Measurements from ENCODE around the gene USH1C. TPM values are rescaled to one million over a fixed set of nuclear protein-coding genes. Genes with fewer than 3 reads are reported as not detected.

USH1C gene
- total RNA-seq, 1 donor from 2014 or later = not detected

- TF ChIP-seq, protein P1, sequence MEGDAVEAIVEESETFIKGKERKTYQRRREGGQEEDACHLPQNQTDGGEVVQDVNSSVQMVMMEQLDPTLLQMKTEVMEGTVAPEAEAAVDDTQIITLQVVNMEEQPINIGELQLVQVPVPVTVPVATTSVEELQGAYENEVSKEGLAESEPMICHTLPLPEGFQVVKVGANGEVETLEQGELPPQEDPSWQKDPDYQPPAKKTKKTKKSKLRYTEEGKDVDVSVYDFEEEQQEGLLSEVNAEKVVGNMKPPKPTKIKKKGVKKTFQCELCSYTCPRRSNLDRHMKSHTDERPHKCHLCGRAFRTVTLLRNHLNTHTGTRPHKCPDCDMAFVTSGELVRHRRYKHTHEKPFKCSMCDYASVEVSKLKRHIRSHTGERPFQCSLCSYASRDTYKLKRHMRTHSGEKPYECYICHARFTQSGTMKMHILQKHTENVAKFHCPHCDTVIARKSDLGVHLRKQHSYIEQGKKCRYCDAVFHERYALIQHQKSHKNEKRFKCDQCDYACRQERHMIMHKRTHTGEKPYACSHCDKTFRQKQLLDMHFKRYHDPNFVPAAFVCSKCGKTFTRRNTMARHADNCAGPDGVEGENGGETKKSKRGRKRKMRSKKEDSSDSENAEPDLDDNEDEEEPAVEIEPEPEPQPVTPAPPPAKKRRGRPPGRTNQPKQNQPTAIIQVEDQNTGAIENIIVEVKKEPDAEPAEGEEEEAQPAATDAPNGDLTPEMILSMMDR (IDR thresholded peaks at IDR 0.05) = no peak
- no peaks in the 10 kb centered on the region for H3K27me3 ChIP-seq
- H3K9me3 ChIP-seq = no peaks in the 10 kb centered on the region
- intact Hi-C loops (cut with DNase I) = no loop called here
- no peaks in the 10 kb centered on the region for H3K36me3 ChIP-seq
- H3K4me1 ChIP-seq = no peaks in the 10 kb centered on the region
- DNase-seq (ENCODE audit: low spot score in 2 of 2) = no peak
- no peak overlapping the region for H3K27ac ChIP-seq
- no peak overlapping the region for H3K4me3 ChIP-seq
These were observed 84.8 kb downstream of the USH1C start for GRCh38 chr11:17459236-17459896.

DNA sequence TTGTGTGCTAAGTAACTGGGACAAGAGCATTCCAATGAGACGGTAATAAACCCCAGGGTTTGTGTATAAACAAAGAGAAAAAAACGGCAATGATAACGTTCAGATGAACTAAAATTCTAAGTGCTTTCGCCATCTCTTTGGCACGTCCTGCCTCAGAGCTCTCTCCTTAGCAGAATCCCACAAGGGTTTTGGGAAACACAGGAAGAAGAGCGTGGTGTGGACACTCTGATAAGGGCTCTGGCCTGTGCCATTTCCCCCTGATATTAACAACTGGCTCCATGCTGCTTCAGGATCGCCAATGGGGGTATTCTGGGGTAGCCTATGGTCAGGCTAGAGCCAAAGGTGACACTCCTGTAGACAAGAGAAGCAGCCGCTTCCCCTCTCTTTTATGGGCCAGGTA is 85.9 kb downstream of the USH1C start:
- no peak overlapping the region for H3K27ac ChIP-seq
- TF ChIP-seq, protein P1 (IDR thresholded peaks at IDR 0.05) = no peak
- no peaks in the 10 kb centered on the region for H3K36me3 ChIP-seq
- no peaks in the 10 kb centered on the region for H3K4me1 ChIP-seq
- intact Hi-C loops (cut with DNase I) = no loop called here
- no peak for DNase-seq (ENCODE audit: low spot score in 2 of 2)
- H3K9me3 ChIP-seq = no peaks in the 10 kb centered on the region
- H3K27me3 ChIP-seq = no peaks in the 10 kb centered on the region
- no peak overlapping the region for H3K4me3 ChIP-seq

- DNase-seq (ENCODE audit: low spot score in 2 of 2) = no peak
- Histone ChIP-seq H3K4me1 (no peaks in the 10 kb centered on the region), H3K36me3 (no peaks in the 10 kb centered on the region), H3K4me3 (no peak overlapping the region), H3K27ac (no peak overlapping the region), H3K9me3 (no peaks in the 10 kb centered on the region), H3K27me3 (no peaks in the 10 kb centered on the region)
- TF ChIP-seq, protein P1 (IDR thresholded peaks at IDR 0.05) = no peak
- intact Hi-C loops (cut with DNase I) = no loop called here
These were observed 86.6 kb downstream of the USH1C start for GRCh38 chr11:17457396-17458173.

DNA sequence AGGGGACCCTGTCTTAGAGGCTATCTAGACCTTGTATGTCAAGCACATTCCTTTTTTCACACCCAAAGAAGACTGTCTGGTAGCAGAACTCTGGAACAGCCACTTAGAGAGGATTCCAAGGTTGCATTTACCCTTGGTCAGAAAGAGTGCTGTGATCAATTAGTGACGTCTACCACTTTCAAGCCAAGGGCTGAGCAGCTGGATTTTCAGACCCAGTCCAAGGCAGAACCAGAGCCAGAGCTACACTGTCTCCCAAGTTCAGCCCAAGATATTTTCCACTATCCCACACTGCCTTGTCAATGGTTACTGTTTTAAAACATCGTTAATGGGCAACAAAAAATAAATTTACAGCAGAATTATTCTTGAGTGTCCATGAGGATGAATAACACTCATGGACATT is 91.5 kb downstream of the USH1C start:
- Histone ChIP-seq H3K27ac (no peak overlapping the region), H3K9me3 (no peaks in the 10 kb centered on the region), H3K36me3 (no peaks in the 10 kb centered on the region), H3K4me3 (no peak overlapping the region), H3K27me3 (no peaks in the 10 kb centered on the region), H3K4me1 (no peaks in the 10 kb centered on the region)
- no peak for DNase-seq (ENCODE audit: low spot score in 2 of 2)
- TF ChIP-seq, protein P1 (IDR thresholded peaks at IDR 0.05) = no peak
- intact Hi-C loops (cut with DNase I) = no loop called here

- DNase-seq (ENCODE audit: low spot score in 2 of 2) = no peak
- no peaks in the 10 kb centered on the region for H3K4me1 ChIP-seq
- no peak overlapping the region for H3K4me3 ChIP-seq
- no peaks in the 10 kb centered on the region for H3K36me3 ChIP-seq
- no peaks in the 10 kb centered on the region for H3K27me3 ChIP-seq
- no peaks in the 10 kb centered on the region for H3K9me3 ChIP-seq
- H3K27ac ChIP-seq = no peak overlapping the region
- TF ChIP-seq, protein P1 (IDR thresholded peaks at IDR 0.05) = no peak
- intact Hi-C loops (cut with DNase I) = no loop called here
These were observed 95.1 kb downstream of the USH1C start for GRCh38 chr11:17449158-17449557.
